ENCODE data around the gene MCRIP2. TPM values are rescaled to one million over a fixed set of nuclear protein-coding genes. Genes with fewer than 3 reads are reported as not detected.

MCRIP2 gene
- total RNA-seq, 4 donors from 2014 or later = 2.6 to 62.0 (median 17.0) TPM

- Histone ChIP-seq H3K4me1 (peaks cover 0 to 15% of the 10 kb centered on the region in 2 donors), H3K4me3 (no peak overlapping the region), H3K36me3 (no peaks in the 10 kb centered on the region), H3K27me3 (no peaks in the 10 kb centered on the region), H3K27ac (no peak overlapping the region), H3K9me3 (no peaks in the 10 kb centered on the region)
- TF ChIP-seq POLR2A (IDR thresholded peaks at IDR 0.05) (no peak), CTCF (IDR thresholded peaks at IDR 0.05) (no peak)
- DNase-seq = no peak
- intact Hi-C loops (cut with DNase I; ENCODE audit: low total_unique reads) = no loop called here
Measured at GRCh38 chr16:634051-634670, 7.5 kb upstream of the MCRIP2 start.

- TF ChIP-seq CTCF (IDR thresholded peaks at IDR 0.05) (no peak), POLR2A (IDR thresholded peaks at IDR 0.05) (no peak)
- Histone ChIP-seq H3K9me3 (no peaks in the 10 kb centered on the region), H3K27ac (no peak overlapping the region), H3K36me3 (no peaks in the 10 kb centered on the region), H3K4me1 (peaks cover 0 to 15% of the 10 kb centered on the region in 2 donors), H3K27me3 (no peaks in the 10 kb centered on the region), H3K4me3 (peak overlapping the region in 1 of 2 donors; percentile 72)
- intact Hi-C loops (cut with DNase I; ENCODE audit: low total_unique reads) = no loop called here
- DNase-seq = no peak
Measured at GRCh38 chr16:634996-635395, 6.6 kb upstream of the MCRIP2 start.

GRCh38 chr16:635573-636205 lies 5.9 kb upstream of the MCRIP2 start:
- TF ChIP-seq CTCF (IDR thresholded peaks at IDR 0.05) = no peak
- no peak for TF ChIP-seq POLR2A (IDR thresholded peaks at IDR 0.05)
- H3K4me3 ChIP-seq = peak overlapping the region; percentile 72 to 85
- intact Hi-C loops (cut with DNase I; ENCODE audit: low total_unique reads) = no loop called here
- peaks cover 0 to 13% of the 10 kb centered on the region in 2 donors for H3K4me1 ChIP-seq
- no peak for DNase-seq
- peak overlapping the region; percentile 98 to 99 for H3K27ac ChIP-seq
- no peaks in the 10 kb centered on the region for H3K9me3 ChIP-seq
- H3K36me3 ChIP-seq = no peaks in the 10 kb centered on the region
- H3K27me3 ChIP-seq = no peaks in the 10 kb centered on the region

GRCh38 chr16:636206-637080 lies 5.2 kb upstream of the MCRIP2 start, which contains the start of gene METTL26:
TSS of gene METTL26 (minus strand) at chr16:636305. CDS start at chr16:636290, 15 bp downstream.
- Histone ChIP-seq H3K27ac (peak within 1 kb of the TSS; percentile 98 to 99), H3K36me3 (no peaks in the 10 kb centered on the region), H3K4me1 (peaks cover 0 to 6% of the 10 kb centered on the region in 2 donors), H3K4me3 (peak within 1 kb of the TSS; percentile 72 to 85), H3K9me3 (no peaks in the 10 kb centered on the region), H3K27me3 (no peaks in the 10 kb centered on the region)
- intact Hi-C loops (cut with DNase I; ENCODE audit: low total_unique reads) = no loop called here
- TF ChIP-seq POLR2A (IDR thresholded peaks at IDR 0.05) = peak; percentile 53 to 72
- TF ChIP-seq CTCF (IDR thresholded peaks at IDR 0.05) = no peak
- peak; percentile 95 to 96 for DNase-seq
